ENCODE measurements around the gene RHBDD2. TPM values are rescaled to one million over a fixed set of nuclear protein-coding genes. Genes with fewer than 3 reads are reported as not detected.
"Not testable (repeated sequence)": the region's sequence is repeated elsewhere in the genome, so short reads cannot be mapped to it uniquely, and the experiment has no call there.

RHBDD2 gene
- total and polyA plus RNA-seq, 12 donors = 123 to 575 (median 228) TPM

- Histone ChIP-seq H3K4me1 (replicated peaks in 1 of 2) (peaks cover 13 to 29% of the 10 kb centered on the region in 2 donors), H3K27ac (peak overlapping the region in 1 of 5 donors; percentile 95), H3K27me3 (no peaks in the 10 kb centered on the region), H3K4me3 (no peak overlapping the region), H3K36me3 (replicated peaks in 1 of 2) (peaks cover 0 to 61% of the 10 kb centered on the region in 2 donors), H3K9me3 (replicated peaks in 1 of 3) (no peaks in the 10 kb centered on the region)
- TF ChIP-seq POLR2A (IDR thresholded peaks at IDR 0.05) (no peak), CTCF (IDR thresholded peaks at IDR 0.05) (no peak)
- no peak for DNase-seq
- 75 to 82% (median 81%) methylated on average over 23 of the region's 23 CpGs for WGBS, 4 donors
- intact Hi-C loops (cut with DNase I) = no loop called here
These were observed 2.7 kb downstream of the RHBDD2 start for GRCh38 chr7:75881436-75882095.

GRCh38 chr7:75883265-75883824, 4.5 kb downstream of the RHBDD2 start:
- 88 to 94% (median 91%) methylated on average over 13 of the region's 13 CpGs for WGBS, 4 donors
- DNase-seq; H3K9me3 ChIP-seq (replicated peaks in 1 of 3); intact Hi-C loops (cut with DNase I); H3K4me3 ChIP-seq; H3K27me3 ChIP-seq: not testable (repeated sequence)
- Histone ChIP-seq H3K27ac (peak overlapping the region in 2 of 5 donors; percentile 24 to 50), H3K36me3 (replicated peaks in 1 of 2) (peaks cover 0 to 79% of the 10 kb centered on the region in 2 donors), H3K4me1 (replicated peaks in 1 of 2) (peaks cover 11 to 27% of the 10 kb centered on the region in 2 donors)

DNA sequence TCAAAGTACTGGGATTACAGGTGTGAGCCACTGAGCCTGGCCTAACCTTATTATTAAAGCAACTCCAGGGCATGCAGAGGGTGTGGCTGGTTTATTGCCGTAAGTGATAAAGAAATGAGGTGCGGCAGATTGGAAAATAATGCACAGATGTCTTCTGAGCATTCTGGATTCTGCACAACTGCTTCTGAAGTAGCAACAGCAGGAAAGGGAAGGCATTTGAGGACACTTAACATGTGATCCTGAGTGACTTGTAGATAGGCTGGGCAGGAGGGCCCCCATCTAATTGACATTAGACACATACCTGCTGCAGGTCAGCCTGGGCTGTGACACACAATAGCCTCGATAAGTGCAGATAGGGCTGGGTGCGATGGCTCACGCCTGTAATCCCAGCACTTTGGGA, 5.6 kb downstream of the RHBDD2 start:
- H3K36me3 ChIP-seq (replicated peaks in 1 of 2) = peaks cover 0 to 81% of the 10 kb centered on the region in 2 donors
- H3K9me3 ChIP-seq (replicated peaks in 1 of 3) = no peaks in the 10 kb centered on the region
- H3K27ac ChIP-seq = no peak overlapping the region
- DNase-seq = no peak
- intact Hi-C loops (cut with DNase I) = no loop called here
- TF ChIP-seq CTCF (IDR thresholded peaks at IDR 0.05) (no peak), POLR2A (IDR thresholded peaks at IDR 0.05) (no peak)
- H3K27me3 ChIP-seq = no peaks in the 10 kb centered on the region
- peaks cover 18 to 33% of the 10 kb centered on the region in 2 donors for H3K4me1 ChIP-seq (replicated peaks in 1 of 2)
- H3K4me3 ChIP-seq = no peak overlapping the region
- 85 to 97% (median 88%) methylated on average over 5 of the region's 5 CpGs for WGBS, 4 donors

DNA sequence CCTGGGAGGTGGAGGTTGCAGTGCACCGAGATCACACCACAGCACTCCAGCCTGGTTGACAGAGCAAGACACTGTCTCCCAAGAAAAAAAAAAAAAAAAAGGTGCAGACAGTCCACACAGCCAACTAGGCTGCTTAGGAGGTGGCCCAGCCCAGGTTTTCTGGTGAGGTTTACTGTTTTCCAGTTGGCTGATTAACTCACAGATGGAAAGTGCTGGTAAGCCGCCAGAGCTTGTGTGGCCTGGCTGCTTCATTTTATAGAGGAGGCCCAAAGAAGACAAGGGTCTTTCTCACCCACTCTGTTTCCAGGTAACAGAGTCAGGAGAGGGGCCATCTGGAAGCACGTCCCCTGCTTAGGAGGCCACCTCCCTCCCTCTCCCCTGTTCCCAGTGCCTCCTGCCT, 6.2 kb downstream of the RHBDD2 start:
- TF ChIP-seq POLR2A (IDR thresholded peaks at IDR 0.05) (no peak), CTCF (IDR thresholded peaks at IDR 0.05) (no peak)
- H3K9me3 ChIP-seq (replicated peaks in 1 of 3) = no peaks in the 10 kb centered on the region
- 84 to 97% (median 92%) methylated on average over 3 of the region's 3 CpGs for whole genome bisulfite sequencing, 4 donors
- H3K36me3 ChIP-seq (replicated peaks in 1 of 2) = peaks cover 0 to 81% of the 10 kb centered on the region in 2 donors
- H3K27me3 ChIP-seq = no peaks in the 10 kb centered on the region
- no peak overlapping the region for H3K4me3 ChIP-seq
- DNase-seq = no peak
- H3K27ac ChIP-seq = peak overlapping the region in 1 of 5 donors; percentile 59
- intact Hi-C loops (cut with DNase I) = no loop called here
- peaks cover 15 to 37% of the 10 kb centered on the region in 2 donors for H3K4me1 ChIP-seq (replicated peaks in 1 of 2)
